PFSK-1 (cell line): Measurements from ENCODE around the gene RAP1A.

Experiments used
- SIN3A ChIP-seq: IDR thresholded peaks from 2 replicates; pipeline ENCODE4 v1.6.1; 2012; ENCODE audit warnings: mild to moderate bottlenecking, low read length, moderate library complexity, borderline replicate concordance; ENCODE audit not compliant: insufficient read depth
- TAF1 ChIP-seq: IDR thresholded peaks from 2 replicates; pipeline ENCODE4 v1.6.1; 2012; ENCODE audit warnings: low read length, control low read depth, borderline replicate concordance; ENCODE audit not compliant: insufficient read depth

- TF ChIP-seq TAF1 (no peak), SIN3A (no peak)
These were observed 138.8 kb downstream of the RAP1A start for GRCh38 chr1:111758373-111758772.
